Fibroblast of mammary gland (primary cell): Measurements from ENCODE around the gene UGT2B7.
A peak's percentile ranks its signal among the peaks of the same experiment; 100 is the strongest.

ENCODE experiments used
- DNase-seq: peaks from one replicate; pipeline ENCODE4 v3.0.0-alpha.2; 2010; ENCODE audit warnings: low read depth
- H3K4me3 ChIP-seq: 2 replicates; pipeline ENCODE4 v1.5.1; 2011; ENCODE audit warnings: low read depth, mild to moderate bottlenecking, low read length, moderate library complexity; ENCODE audit not compliant: control insufficient read depth
- TF ChIP-seq, protein P1 (sequence below): conservative IDR thresholded peaks from 2 replicates; pipeline ENCODE4 v1.5.1; 2011; ENCODE audit warnings: low read depth, low read length, inconsistent platforms; ENCODE audit not compliant: control insufficient read depth, insufficient read depth

Gene UGT2B7

DNA sequence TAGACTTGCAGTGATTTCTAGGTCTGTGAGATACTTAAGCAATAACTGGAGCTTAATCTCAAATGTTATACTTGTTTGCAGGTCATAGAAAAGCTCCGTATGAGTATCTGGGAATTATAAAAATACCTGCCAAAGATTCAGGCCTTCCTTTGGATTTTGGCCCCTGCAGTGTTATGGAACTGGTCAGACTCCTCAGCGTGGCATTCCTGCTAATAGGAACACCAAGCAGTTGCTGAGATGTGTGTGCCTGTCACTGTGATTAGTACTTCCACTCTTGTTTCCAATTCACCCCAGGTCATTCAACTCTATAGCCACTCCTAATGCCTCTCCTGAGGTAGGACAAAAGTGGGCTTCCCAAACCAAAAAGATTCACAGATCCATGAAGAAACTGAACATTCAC, 7.8 kb upstream of the UGT2B7 start:
- DNase-seq, result no peak
- no peak overlapping the region for H3K4me3 ChIP-seq
- TF ChIP-seq, protein P1, sequence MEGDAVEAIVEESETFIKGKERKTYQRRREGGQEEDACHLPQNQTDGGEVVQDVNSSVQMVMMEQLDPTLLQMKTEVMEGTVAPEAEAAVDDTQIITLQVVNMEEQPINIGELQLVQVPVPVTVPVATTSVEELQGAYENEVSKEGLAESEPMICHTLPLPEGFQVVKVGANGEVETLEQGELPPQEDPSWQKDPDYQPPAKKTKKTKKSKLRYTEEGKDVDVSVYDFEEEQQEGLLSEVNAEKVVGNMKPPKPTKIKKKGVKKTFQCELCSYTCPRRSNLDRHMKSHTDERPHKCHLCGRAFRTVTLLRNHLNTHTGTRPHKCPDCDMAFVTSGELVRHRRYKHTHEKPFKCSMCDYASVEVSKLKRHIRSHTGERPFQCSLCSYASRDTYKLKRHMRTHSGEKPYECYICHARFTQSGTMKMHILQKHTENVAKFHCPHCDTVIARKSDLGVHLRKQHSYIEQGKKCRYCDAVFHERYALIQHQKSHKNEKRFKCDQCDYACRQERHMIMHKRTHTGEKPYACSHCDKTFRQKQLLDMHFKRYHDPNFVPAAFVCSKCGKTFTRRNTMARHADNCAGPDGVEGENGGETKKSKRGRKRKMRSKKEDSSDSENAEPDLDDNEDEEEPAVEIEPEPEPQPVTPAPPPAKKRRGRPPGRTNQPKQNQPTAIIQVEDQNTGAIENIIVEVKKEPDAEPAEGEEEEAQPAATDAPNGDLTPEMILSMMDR, result no peak

DNA sequence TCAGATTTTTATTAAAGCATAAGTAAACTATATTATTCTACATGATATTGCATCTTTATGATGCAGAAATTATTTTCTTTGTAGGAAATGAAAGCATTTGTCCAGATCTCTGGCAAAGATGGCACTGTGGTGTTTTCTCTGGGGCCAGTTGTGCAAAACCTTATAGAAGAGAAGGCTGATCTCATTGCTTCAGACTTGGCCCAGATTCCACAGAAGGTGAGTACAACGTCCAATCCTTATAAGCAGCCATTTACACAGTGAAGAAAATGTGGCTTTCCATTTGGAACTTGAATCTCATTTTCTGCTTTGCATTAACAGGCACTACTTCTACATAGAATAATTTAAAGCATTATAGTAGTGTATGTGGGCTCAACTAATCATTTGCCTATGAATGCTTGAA, 6.9 kb upstream of the UGT2B7 start:
- H3K4me3 ChIP-seq, result no peak overlapping the region
- no peak for DNase-seq
- TF ChIP-seq, protein P1, result no peak

DNA sequence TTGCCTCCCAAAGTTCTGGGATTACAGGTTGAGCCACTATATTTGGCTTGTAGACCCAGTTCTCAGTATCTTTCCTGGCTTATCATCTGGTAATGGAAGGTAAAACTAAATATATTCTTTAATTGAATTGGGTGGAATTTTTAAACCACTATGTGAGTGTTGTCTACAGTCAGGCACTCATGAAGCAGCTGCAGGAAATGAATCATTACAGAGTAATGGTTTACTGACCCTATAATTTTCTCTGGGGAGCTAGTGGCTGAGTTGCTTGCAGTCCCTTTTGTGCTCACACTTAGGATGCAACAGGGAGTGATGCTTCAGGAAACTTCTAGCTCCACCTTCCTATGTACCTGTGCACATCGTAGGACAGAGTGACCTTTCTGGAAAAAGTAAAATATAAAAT, 4.1 kb upstream of the UGT2B7 start:
- TF ChIP-seq, protein P1, result no peak
- peak; percentile 59 for DNase-seq
- no peak overlapping the region for H3K4me3 ChIP-seq

DNA sequence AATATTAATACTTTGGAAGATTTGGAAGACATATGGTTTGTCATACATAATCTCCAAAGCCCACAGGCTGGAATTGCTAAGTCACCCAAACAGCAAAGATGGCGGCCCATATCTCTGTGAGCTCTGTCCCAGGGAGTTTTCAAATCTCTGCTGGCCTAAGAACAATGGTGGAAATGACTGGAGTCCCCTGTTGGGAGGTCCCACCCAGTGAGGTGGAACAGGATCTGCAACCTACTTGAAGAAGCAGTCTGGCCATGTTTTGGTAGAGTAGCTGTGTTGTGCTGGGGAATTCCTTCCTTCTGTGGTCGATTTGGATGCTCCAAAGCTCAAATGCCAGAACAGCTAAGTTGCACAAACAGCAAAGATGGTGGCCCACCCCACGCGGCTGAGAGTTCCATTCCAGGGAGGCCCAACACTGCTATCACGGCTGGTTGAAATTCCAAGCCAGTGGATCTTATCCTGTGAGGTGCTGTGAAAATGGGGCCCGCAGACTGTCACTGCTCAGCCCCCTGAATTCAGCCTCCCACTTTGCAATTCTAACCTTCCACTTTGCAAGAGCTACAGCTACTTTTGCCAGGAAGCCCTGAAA, 3.2 kb upstream of the UGT2B7 start:
- no peak for DNase-seq
- TF ChIP-seq, protein P1, result no peak
- no peak overlapping the region for H3K4me3 ChIP-seq

DNA sequence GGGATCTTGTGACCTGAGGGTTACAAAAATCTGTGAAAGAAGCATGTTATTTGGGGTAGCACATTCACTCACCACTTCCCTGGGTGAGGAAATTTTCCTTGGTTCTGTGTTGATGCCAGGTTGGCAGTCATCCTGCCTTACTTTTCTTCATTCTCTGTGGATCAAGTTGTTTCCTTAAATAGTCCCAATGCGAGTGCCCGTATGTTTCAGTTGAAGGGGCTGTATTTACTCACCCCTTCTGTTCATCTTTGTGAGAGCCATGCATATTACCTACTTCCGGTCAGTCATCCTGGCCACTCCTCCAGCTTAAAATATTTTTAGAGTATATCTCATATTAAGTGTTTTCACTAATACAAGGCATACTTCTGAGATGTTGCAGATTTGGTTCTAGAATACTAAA, 2.6 kb upstream of the UGT2B7 start:
- TF ChIP-seq, protein P1, result no peak
- no peak overlapping the region for H3K4me3 ChIP-seq
- no peak for DNase-seq

DNA sequence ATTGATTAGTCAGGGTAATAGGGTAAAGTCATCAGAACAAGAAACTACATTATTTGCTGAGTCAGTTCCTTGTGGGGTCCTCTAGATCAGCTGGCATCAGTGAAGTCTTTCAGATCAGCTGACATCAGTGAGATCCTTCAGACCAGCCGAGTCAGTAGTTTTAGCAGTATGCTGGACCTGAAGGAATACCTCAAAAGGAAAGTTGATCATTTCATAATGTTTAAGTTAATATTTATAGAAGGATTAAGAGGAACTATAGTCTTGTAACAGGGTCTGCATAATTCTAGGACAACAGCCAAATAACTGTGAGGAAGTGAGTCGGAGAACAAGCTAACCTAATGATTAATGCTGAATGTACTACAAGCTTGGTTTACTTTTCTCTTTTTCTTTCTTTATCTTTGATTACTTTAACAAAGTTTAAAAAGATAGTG, 958 bp upstream of the UGT2B7 start:
- peak; percentile 75 for DNase-seq
- TF ChIP-seq, protein P1, result no peak
- H3K4me3 ChIP-seq, result no peak overlapping the region

DNA sequence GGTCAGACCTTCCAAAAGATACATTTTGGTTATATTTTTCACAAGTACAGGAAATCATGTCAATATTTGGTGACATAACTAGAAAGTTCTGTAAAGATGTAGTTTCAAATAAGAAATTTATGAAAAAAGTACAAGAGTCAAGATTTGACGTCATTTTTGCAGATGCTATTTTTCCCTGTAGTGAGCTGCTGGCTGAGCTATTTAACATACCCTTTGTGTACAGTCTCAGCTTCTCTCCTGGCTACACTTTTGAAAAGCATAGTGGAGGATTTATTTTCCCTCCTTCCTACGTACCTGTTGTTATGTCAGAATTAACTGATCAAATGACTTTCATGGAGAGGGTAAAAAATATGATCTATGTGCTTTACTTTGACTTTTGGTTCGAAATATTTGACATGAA, 536 bp downstream of the UGT2B7 start:
- no peak overlapping the region for H3K4me3 ChIP-seq
- TF ChIP-seq, protein P1, result no peak
- DNase-seq, result no peak
